ENCODE measurements around the gene MAST2. TPM values are rescaled to one million over a fixed set of nuclear protein-coding genes. Genes with fewer than 3 reads are reported as not detected.

The MAST2 gene
- total and polyA plus RNA-seq, 11 donors: 56.8 to 123 (median 79.7) TPM

DNA sequence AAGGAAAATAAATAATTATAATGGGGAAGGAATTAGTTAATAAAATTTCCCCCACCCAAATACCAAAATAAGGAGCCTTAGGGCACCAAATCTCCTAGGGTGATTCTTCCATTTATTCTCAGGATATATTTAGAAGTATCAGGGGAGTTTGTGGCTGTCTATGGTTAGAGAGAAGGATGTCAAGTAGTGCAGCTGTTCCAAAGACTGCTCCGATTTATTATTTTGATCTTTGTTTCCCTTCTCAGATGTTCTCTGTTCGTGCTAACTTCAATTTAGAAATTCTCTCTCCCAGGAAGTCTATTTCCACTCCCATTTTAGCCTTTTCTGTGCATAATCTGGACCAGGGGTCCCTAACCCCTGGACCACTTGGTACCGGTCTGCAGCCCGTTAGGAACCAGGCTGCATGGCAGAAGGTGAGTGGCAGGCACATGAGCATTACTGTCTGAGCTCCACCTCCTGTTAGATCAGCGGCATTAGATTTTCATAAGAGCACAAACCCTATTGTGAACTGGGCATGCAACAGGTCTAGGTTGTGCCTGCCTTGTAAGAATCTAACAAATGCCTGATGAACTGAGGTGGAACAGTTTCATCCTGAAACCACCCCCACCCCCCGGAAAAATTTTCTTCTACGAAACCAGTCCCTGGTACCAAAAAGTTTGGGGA lies 9.3 kb upstream of the MAST2 start:
- no peaks in the 10 kb centered on the region for H3K9me3 ChIP-seq
- no peak overlapping the region for H3K4me3 ChIP-seq
- H3K36me3 ChIP-seq: no peaks in the 10 kb centered on the region
- ATAC-seq (no peak), DNase-seq (no peak)
- intact Hi-C loops (cut with DNase I): no loop called here
- no peaks in the 10 kb centered on the region for H3K4me1 ChIP-seq
- TF ChIP-seq POLR2A (IDR thresholded peaks at IDR 0.05) (no peak), CTCF (IDR thresholded peaks at IDR 0.05) (no peak)
- peaks cover 0 to 5% (median 0%) of the 10 kb centered on the region in 9 donors for H3K27me3 ChIP-seq
- H3K27ac ChIP-seq: no peak overlapping the region
- 59 to 70% (median 63%) methylated on average over 7 of the region's 7 CpGs for WGBS, 4 donors

DNA sequence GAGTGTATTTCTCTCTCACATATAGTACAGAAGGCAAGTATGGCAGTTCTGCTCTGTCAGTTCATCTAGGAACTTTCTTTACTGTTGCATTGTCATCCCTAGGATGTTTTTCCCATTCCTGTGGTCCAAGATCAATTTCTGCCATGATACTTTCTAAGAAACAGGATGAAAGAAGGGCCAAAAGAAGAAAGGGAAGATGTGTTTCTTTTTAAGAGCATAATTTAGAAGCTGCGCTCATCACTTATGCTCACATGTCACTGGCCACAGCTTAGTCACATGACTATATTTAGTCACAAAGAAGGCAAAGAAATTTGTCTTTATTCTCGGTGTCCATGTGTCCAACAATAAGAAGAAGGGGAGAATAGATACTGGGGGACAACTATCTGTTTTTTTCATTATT lies 7.0 kb upstream of the MAST2 start:
- intact Hi-C loops (cut with DNase I): no loop called here
- Histone ChIP-seq H3K4me1 (no peaks in the 10 kb centered on the region), H3K4me3 (no peak overlapping the region), H3K27me3 (peaks cover 0 to 5% (median 0%) of the 10 kb centered on the region in 9 donors), H3K27ac (no peak overlapping the region), H3K9me3 (no peaks in the 10 kb centered on the region), H3K36me3 (no peaks in the 10 kb centered on the region)
- TF ChIP-seq CTCF (IDR thresholded peaks at IDR 0.05) (no peak), POLR2A (IDR thresholded peaks at IDR 0.05) (no peak)
- WGBS, 4 donors: 65 to 91% (median 84%) methylated on average over 2 of the region's 2 CpGs
- ATAC-seq (no peak), DNase-seq (no peak)

- Histone ChIP-seq H3K36me3 (no peaks in the 10 kb centered on the region), H3K27me3 (peaks cover 0 to 5% (median 0%) of the 10 kb centered on the region in 9 donors), H3K9me3 (no peaks in the 10 kb centered on the region), H3K27ac (no peak overlapping the region), H3K4me3 (no peak overlapping the region), H3K4me1 (peaks cover 0 to under 1% (median 0%) of the 10 kb centered on the region in 12 donors)
- DNase-seq (no peak), ATAC-seq (no peak)
- WGBS, 4 donors: 89 to 98% (median 92%) methylated on average over 9 of the region's 9 CpGs
- TF ChIP-seq POLR2A (IDR thresholded peaks at IDR 0.05) (no peak), CTCF (IDR thresholded peaks at IDR 0.05) (no peak)
- intact Hi-C loops (cut with DNase I): no loop called here
Measured at GRCh38 chr1:45796946-45797345, 6.5 kb upstream of the MAST2 start.

GRCh38 chr1:45800899-45801298 lies 2.5 kb upstream of the MAST2 start:
- H3K4me1 ChIP-seq: peaks cover 0 to 27% (median 21%) of the 10 kb centered on the region in 12 donors
- intact Hi-C loops (cut with DNase I): loop anchor here in 6 of 10 donors (5.0 to 10.0 kb wide), 4 partner anchors 46 to 219 kb away; partner anchors contain the start of genes IPP (in 6 of the 6), GPBP1L1 (in 1 of the 6), NASP (in 1 of the 6) and TMEM69 (in 1 of the 6)
- no peak for DNase-seq
- H3K36me3 ChIP-seq: no peaks in the 10 kb centered on the region
- no peaks in the 10 kb centered on the region for H3K9me3 ChIP-seq
- no peak for TF ChIP-seq CTCF (IDR thresholded peaks at IDR 0.05)
- no peak overlapping the region for H3K27ac ChIP-seq
- H3K4me3 ChIP-seq: no peak overlapping the region
- 86 to 95% (median 91%) methylated on average over 4 of the region's 4 CpGs for WGBS, 4 donors
- no peak for ATAC-seq
- H3K27me3 ChIP-seq: no peaks in the 10 kb centered on the region

Measured in heart left ventricle (tissue), 16 donors.